Ascending aorta (tissue), 2 donors: ENCODE data around the gene TRIM54. TPM values are rescaled to one million over a fixed set of nuclear protein-coding genes. Genes with fewer than 3 reads are reported as not detected.

Source experiments
- DNase-seq, 2 donors: peaks; one replicate each; pipeline ENCODE4 v3.0.0-alpha.2; 2019; ENCODE audit warnings: low spot score in 2 of 2
- H3K27ac ChIP-seq, 2 donors: fragments of 200-600 bp; sonication (generic); one replicate each; pipeline ENCODE4 v1.5.1; 2016 to 2017; ENCODE audit warnings: mild to moderate bottlenecking in 1 of 2
- H3K27me3 ChIP-seq: fragments of 200-600 bp; sonication (generic); one replicate; pipeline ENCODE4 v1.5.1; 2017
- H3K36me3 ChIP-seq, 2 donors: fragments of 200-600 bp; sonication (generic); one replicate each; pipeline ENCODE4 v1.5.1; 2016
- H3K4me1 ChIP-seq, 2 donors: fragments of 200-600 bp; sonication (generic); one replicate each; pipeline ENCODE4 v1.5.1; 2016 to 2017; ENCODE audit warnings: mild to moderate bottlenecking in 1 of 2
- H3K4me3 ChIP-seq, 2 donors: fragments of 200-600 bp; sonication (generic); one replicate each; pipeline ENCODE4 v1.5.1; 2016 to 2017; ENCODE audit warnings: mild to moderate bottlenecking in 1 of 2
- H3K9me3 ChIP-seq, 2 donors: fragments of 200-600 bp; sonication (generic); one replicate each; pipeline ENCODE4 v1.5.1; 2016
- intact Hi-C: fragments of 100-400 bp; cut with DNase I; formaldehyde crosslinking; loops from one replicate; pipeline ENCODE4 v1.15.1; 2023
- total RNA-seq: library from RNA; depleted of rRNA; stranded (reverse); fragments of >200 nt; gene quantifications from one replicate; pipeline ENCODE4 v1.1.0, GENCODE V29; 2016
- TF ChIP-seq, protein P1 (sequence below), 3 experiments: fragments of 200-600 bp in 2 of 3; fragments of 450-650 bp in 1 of 3; sonication (generic) in 2 of 3; IDR thresholded peaks; one replicate each; pipeline ENCODE4 v1.5.1; 2016 to 2019; ENCODE audit warnings: antibody characterized with exemption in 3 of 3, mild to moderate bottlenecking in 1 of 3, moderate library complexity in 1 of 3

Gene TRIM54, protein sequence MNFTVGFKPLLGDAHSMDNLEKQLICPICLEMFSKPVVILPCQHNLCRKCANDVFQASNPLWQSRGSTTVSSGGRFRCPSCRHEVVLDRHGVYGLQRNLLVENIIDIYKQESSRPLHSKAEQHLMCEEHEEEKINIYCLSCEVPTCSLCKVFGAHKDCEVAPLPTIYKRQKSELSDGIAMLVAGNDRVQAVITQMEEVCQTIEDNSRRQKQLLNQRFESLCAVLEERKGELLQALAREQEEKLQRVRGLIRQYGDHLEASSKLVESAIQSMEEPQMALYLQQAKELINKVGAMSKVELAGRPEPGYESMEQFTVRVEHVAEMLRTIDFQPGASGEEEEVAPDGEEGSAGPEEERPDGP
- total RNA-seq, result not detected

DNA sequence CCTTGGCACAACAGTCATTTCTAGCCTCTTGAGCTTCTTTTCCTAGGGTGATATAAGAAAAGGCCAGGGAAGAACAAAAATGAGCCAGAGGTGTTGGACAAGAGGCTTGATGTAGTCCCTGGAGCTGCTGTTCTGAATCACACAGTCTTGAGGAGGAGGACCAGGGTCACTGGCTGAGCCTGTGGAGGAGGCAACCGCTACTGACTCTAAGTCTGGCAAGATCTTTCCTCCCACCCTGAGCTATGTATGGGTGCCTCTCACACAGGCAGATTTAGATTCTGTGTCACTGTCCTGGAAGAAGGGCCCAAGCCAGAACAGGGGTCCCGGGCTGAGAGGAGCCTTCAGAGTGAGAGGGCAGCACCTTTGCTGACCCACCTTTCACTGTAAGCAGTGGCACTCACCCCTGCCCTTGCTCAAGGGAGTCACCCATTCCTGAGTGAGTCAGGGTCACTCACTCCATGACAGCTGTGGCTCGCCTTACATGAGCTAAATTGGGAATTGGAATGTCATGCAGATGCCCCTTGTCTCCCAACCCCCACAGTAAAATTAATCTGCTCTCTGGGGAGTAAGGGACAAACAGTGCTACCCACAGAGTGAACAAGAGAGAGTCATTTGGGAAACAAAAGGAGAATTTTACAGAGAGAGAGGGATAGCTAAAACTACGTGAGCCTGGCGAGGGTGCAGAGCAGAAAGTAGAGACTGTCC, at the start of gene TRIM54:
Gene TRIM54, plus strand, starts transcription at position 575 of the 705 bp plus-strand sequence. CDS start 303 bp downstream, outside the sequence.
- no peak within 1 kb of the TSS for H3K4me3 ChIP-seq
- no peak within 1 kb of the TSS for H3K27ac ChIP-seq
- no peak for DNase-seq
- intact Hi-C loops, result loop anchor here (10.0 kb wide), 1 partner anchor 437 kb away; the partner anchor contains the start of gene DPYSL5
- TF ChIP-seq, protein P1, sequence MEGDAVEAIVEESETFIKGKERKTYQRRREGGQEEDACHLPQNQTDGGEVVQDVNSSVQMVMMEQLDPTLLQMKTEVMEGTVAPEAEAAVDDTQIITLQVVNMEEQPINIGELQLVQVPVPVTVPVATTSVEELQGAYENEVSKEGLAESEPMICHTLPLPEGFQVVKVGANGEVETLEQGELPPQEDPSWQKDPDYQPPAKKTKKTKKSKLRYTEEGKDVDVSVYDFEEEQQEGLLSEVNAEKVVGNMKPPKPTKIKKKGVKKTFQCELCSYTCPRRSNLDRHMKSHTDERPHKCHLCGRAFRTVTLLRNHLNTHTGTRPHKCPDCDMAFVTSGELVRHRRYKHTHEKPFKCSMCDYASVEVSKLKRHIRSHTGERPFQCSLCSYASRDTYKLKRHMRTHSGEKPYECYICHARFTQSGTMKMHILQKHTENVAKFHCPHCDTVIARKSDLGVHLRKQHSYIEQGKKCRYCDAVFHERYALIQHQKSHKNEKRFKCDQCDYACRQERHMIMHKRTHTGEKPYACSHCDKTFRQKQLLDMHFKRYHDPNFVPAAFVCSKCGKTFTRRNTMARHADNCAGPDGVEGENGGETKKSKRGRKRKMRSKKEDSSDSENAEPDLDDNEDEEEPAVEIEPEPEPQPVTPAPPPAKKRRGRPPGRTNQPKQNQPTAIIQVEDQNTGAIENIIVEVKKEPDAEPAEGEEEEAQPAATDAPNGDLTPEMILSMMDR (IDR thresholded peaks at IDR 0.05), result no peak
- no peaks in the 10 kb centered on the region for H3K27me3 ChIP-seq
- H3K36me3 ChIP-seq, result no peaks in the 10 kb centered on the region
- no peaks in the 10 kb centered on the region for H3K9me3 ChIP-seq
- no peaks in the 10 kb centered on the region for H3K4me1 ChIP-seq

DNA sequence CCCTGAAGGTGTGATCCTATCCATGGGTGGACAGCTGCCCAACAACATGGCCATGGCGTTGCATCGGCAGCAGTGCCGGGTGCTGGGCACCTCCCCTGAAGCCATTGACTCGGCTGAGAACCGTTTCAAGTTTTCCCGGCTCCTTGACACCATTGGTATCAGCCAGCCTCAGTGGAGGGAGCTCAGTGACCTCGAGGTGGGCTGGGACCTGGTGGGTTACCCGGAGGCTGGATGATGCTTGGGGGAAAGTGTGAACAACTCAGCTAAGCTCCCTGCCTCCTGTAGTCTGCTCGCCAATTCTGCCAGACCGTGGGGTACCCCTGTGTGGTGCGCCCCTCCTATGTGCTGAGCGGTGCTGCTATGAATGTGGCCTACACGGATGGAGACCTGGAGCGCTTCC, 48.9 kb upstream of the TRIM54 start:
- no peak overlapping the region for H3K4me3 ChIP-seq
- TF ChIP-seq, protein P1 (IDR thresholded peaks at IDR 0.05), result no peak
- intact Hi-C loops, result no loop called here
- peaks cover 78 to 92% of the 10 kb centered on the region in 2 donors for H3K36me3 ChIP-seq
- H3K9me3 ChIP-seq, result no peaks in the 10 kb centered on the region
- DNase-seq, result no peak
- H3K4me1 ChIP-seq, result no peaks in the 10 kb centered on the region
- no peak overlapping the region for H3K27ac ChIP-seq
- H3K27me3 ChIP-seq, result no peaks in the 10 kb centered on the region

DNA sequence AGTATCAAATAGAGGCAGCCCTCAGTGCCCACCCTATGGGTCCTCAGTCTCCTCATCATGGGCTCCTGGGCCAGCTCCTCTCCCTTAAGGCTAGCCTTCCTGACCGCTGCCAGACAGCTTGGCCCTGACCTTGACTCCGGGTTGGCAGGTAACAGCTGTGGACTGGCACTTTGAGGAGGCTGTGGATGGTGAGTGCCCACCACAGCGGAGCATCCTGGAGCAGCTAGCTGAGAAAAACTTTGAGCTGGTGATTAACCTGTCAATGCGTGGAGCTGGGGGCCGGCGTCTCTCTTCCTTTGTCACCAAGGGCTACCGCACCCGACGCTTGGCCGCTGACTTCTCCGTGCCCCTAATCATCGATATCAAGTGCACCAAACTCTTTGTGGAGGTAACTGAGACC, 46.1 kb upstream of the TRIM54 start:
- Histone ChIP-seq H3K4me1 (no peaks in the 10 kb centered on the region), H3K27ac (no peak overlapping the region), H3K27me3 (no peaks in the 10 kb centered on the region), H3K36me3 (peaks cover 88 to 100% of the 10 kb centered on the region in 2 donors), H3K9me3 (no peaks in the 10 kb centered on the region), H3K4me3 (no peak overlapping the region)
- intact Hi-C loops, result no loop called here
- TF ChIP-seq, protein P1 (IDR thresholded peaks at IDR 0.05), result no peak
- no peak for DNase-seq

DNA sequence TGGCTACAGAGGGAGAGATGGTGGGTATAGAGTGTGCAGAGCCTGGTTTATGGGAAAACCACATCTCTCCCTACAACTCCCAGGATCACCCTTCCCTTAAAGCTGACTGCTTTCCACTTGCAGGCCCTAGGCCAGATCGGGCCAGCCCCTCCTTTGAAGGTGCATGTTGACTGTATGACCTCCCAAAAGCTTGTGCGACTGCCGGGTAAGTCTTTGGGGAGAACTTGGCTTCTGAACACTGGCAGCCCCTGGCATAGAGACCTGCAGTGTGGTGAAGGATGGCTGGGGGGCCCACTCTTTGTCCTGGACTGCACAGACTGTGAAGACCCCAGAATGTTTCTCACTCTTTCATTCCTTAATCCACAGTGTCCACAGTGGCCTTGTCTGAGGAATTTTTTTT, 45.6 kb upstream of the TRIM54 start:
- Histone ChIP-seq H3K4me1 (no peaks in the 10 kb centered on the region), H3K4me3 (no peak overlapping the region), H3K36me3 (peaks cover 91 to 100% of the 10 kb centered on the region in 2 donors), H3K27me3 (no peaks in the 10 kb centered on the region), H3K9me3 (no peaks in the 10 kb centered on the region), H3K27ac (no peak overlapping the region)
- DNase-seq, result no peak
- intact Hi-C loops, result no loop called here
- TF ChIP-seq, protein P1 (IDR thresholded peaks at IDR 0.05), result no peak

DNA sequence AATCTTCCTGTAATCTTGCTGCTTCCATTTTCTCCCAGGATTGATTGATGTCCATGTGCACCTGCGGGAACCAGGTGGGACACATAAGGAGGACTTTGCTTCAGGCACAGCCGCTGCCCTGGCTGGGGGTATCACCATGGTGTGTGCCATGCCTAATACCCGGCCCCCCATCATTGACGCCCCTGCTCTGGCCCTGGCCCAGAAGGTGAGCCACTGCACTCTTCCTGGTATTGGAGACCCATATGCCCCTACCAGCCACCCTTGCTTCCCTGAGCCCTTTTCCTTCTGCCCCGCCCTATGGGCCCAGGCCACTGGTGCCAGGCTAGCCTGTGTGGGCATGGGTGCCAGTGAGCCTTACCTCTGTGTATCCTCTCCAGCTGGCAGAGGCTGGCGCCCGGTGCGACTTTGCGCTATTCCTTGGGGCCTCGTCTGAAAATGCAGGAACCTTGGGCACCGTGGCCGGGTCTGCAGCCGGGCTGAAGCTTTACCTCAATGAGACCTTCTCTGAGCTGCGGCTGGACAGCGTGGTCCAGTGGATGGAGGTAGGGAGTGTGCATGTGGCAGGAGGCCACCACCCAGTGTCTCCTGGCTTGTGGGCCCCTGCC, 44.8 kb upstream of the TRIM54 start:
- DNase-seq, result no peak
- H3K27me3 ChIP-seq, result no peaks in the 10 kb centered on the region
- no peaks in the 10 kb centered on the region for H3K4me1 ChIP-seq
- no peak overlapping the region for H3K27ac ChIP-seq
- H3K4me3 ChIP-seq, result no peak overlapping the region
- H3K9me3 ChIP-seq, result no peaks in the 10 kb centered on the region
- H3K36me3 ChIP-seq, result peaks cover 91 to 100% of the 10 kb centered on the region in 2 donors
- intact Hi-C loops, result no loop called here
- TF ChIP-seq, protein P1 (IDR thresholded peaks at IDR 0.05), result no peak
